GM11168 (cell line): ENCODE results near the gene DAW1.

Experiments used
- in situ Hi-C: fragments of 300-500 bp; cut with MboI; formaldehyde crosslinking; loops from one replicate; pipeline ENCODE4 v1.12.0; 2022; ENCODE audit warnings: low sequenced_read_pairs; ENCODE audit not compliant: unreplicated experiment

The DAW1 gene

DNA sequence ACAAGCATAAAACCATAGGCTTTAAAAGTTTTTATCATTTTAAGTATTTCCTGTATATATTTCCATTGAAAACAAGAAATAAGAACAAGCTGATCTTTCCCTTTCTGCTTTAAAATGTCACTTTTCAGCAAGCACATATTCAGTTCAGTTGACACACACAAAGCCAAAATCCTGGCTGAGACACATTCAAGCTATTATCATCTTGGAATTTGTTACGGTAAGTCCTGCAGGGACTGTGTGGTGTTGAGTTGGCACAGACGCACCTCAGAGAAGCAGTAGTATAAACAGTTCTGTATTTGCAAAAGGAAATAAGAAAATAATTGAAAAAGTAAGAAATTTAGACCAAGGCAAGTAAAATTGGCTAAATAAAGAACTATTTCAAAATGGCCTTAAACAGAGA is 10.4 kb upstream of the DAW1 start:
- in situ Hi-C loops, result no loop called here

GRCh38 chr2:227862227-227862740 is 9.1 kb upstream of the DAW1 start:
- in situ Hi-C loops, result no loop called here

DNA sequence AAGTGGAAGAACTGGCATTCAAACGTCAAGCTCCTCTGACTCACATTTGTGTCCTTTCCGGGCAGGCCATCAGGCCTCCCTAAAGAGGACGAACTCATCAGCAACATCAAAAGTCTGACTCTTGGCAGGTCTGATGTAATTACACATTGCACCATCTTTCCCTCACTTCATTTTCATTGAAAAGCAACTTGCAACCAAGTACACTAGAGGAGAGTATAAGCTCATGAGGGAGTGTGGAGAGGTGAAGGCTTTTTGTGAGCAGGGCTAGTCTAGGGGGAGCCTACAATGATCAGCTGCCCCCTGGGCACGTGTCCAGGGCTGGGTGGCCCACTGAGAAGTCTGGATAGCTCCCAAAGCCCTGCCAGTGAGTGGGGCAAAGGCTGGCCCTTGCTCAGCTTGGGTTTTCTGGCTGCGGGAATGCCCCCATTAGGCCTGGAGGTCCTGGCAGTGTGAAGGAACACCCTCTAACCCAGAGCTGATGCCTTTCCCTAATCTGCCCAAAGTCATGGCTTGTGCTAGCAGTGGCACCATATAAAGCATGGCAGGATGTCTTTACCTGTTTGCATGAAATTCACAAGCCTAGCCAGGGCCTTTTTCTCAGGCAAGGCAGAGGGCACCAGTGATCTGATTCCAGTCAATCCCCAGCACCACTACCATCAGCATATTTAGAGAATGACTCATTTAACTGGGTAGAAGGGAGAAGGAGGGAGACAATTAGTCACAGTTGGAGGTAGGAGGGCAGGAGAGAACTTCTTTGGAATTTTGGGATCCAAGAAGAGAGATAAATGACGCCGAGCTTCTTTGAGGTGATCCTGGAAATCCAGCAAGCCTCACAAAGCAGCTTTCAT is 8.5 kb upstream of the DAW1 start:
- in situ Hi-C loops, result no loop called here

- in situ Hi-C loops, result no loop called here
Measured at GRCh38 chr2:227864161-227864756, 7.2 kb upstream of the DAW1 start.

DNA sequence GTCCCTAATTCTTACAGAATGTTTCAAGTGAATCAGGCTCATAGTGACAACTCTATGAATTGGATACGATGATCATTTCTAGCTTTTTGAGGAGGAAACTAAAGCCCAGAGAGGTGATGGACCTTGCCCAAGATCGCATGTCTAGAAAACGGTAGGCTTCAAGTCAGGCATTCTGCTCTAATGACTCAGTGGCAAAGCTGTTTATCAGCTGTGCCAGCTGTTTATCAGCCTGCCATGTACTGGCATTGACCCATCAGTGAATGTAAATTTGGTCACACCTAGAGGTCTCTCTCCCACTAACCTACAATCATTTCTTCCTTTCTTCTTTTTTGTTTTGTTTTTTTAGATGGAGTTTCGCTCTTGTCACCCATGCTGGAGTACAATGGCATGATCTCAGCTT is 6.1 kb upstream of the DAW1 start:
- in situ Hi-C loops, result loop anchor here (5.0 kb wide), 1 partner anchor 203 kb away; no protein-coding TSS in a partner anchor

GRCh38 chr2:227867386-227867785 is 4.0 kb upstream of the DAW1 start:
- in situ Hi-C loops, result loop anchor here (5.0 kb wide), 1 partner anchor 205 kb away; no protein-coding TSS in a partner anchor

DNA sequence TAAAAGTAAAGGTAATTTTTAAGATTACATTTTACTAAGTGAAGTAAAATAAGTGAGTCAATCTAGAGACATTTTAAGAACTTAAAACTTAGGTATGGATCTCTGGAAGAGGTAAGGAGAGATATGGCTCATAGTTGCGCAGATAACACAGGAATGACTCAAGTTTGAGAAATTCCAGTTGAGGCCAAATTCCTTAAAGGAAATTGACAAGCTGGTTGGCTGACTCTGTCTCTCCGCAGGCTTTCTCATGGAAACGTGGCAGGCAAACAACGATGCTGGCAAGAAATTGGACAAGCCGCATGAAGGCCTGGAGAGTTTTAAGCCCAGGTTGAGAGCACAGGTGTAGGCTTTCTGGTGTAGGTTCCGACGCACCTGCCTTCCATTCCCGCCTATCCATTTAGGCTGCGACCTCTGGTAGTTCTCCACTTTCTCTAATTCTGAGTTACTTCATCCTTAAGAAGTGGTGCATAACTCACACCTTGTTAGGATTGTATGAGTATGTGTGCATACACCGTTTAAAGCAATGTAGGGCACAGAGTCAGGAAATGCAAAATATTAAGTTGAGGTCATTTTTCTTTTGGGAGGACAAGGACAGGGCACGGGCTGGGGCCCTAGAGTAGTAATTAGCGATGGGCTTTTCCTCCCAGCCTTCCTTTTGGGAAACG is 589 bp upstream of the DAW1 start:
- in situ Hi-C loops, result no loop called here

- in situ Hi-C loops, result no loop called here
Measured at GRCh38 chr2:227872676-227873075, 1.2 kb downstream of the DAW1 start.

GRCh38 chr2:227876300-227876801 is 4.9 kb downstream of the DAW1 start:
- in situ Hi-C loops, result no loop called here

DNA sequence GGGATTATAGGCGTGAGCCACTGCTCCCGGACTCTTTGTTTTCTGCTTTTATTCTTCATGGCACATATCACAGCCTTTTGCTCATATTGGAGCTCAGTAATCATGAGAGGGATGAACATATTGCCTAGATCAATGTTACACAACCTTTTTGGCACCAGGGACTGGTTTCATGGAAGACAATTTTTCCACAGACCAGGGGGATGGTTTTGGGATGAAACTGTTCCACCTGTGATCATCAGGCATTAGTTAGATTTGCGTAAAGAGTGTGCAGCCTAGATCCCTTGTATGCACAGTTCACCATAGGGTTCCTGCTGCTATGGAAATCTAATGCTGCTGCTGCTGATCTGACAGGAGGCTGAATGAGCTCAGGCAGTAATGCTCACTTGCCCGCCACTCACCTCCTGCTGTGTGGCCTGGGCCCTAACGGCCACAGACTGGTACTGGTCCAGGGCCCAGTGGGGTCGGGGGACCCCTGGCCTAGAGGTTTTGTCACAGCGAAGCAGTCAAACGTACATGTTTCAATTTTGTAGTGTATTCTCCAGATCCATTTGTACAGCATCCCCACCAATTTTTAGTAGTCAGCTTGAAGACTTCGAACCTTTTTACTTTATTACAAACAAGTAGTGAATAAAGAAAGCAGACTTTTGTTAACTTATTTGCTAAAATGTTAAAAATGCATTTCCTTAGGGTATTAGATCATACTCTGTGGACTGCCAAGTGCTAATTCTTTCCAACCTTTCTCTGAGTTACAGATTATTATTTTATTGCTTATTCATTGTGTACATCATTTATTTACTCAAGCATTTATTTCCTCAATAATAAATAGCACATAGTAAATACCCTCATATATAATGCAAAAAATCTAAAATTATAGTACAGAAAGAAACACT is 6.2 kb downstream of the DAW1 start:
- in situ Hi-C loops, result no loop called here

- in situ Hi-C loops, result no loop called here
Measured at GRCh38 chr2:227880460-227880859, 9.0 kb downstream of the DAW1 start.

DNA sequence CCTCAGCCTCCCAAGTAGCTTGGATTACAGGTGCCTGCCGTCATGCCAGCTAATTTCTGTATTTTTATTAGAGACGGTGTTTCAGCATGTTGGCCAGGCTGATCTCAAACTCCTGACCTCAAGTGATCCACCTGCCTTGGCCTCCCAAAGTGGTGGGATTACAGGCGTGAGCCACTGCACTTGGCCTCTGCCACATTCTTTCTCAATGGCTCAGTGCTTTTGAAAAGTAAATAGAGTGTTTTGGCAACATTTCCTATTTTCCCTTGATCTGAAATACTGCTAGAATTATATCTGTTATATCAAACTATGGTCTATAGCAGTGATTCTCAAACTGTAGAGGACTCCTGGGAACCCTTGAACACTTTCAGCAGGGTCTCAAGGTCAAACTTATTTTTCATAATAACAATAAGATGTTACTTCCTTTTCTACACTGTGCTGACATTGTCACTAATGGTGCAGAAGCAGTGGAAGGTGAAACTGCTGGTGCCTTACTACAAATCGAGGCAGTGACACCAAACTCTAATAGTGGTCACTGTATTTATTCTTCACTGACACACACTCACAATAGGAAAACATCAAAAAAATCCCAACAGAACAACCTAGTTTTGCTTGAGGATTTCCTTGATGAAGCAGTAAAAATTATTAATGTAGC is 10.6 kb downstream of the DAW1 start:
- in situ Hi-C loops, result no loop called here

- in situ Hi-C loops, result no loop called here
Measured at GRCh38 chr2:227884511-227884947, 13.1 kb downstream of the DAW1 start.

DNA sequence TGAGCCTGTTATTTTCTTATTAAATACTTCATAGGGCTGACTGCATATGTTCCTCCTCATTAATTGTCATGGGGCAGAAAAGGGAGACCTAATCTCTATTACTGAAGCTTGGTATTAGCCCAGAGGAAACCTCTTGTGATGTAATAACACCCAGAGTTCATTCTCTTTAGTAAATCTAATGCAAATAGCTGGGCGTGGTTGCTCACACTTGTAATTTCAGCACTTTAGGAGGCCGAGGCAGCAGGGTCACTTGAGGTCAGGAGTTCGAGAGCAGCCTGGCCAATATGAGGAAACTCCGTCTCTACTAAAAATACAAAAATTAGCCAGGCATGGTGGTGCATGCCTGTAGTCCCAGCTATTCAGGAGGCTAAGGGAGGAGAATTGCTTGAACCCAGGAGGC is 14.7 kb downstream of the DAW1 start:
- in situ Hi-C loops, result no loop called here

- in situ Hi-C loops, result no loop called here
Measured at GRCh38 chr2:227888289-227888688, 16.9 kb downstream of the DAW1 start.

DNA sequence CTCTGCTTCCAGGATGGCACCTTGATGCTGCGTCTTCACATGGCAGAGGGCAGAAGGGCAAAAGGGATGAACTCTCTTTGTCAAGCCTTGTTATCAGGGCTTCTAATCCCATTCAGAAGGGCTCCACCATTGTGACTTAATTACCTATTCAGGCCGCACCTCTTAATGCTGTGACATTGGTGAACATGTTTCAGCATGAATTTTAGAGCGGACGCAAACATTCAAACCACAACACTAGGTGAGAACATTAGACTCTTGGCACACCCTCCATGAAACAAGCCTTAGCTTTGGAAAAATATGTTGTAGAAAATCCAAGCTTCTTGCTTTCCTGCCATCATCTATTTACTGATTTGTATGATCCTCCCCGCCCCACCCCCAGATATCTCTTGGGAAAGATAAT is 17.9 kb downstream of the DAW1 start:
- in situ Hi-C loops, result no loop called here

DNA sequence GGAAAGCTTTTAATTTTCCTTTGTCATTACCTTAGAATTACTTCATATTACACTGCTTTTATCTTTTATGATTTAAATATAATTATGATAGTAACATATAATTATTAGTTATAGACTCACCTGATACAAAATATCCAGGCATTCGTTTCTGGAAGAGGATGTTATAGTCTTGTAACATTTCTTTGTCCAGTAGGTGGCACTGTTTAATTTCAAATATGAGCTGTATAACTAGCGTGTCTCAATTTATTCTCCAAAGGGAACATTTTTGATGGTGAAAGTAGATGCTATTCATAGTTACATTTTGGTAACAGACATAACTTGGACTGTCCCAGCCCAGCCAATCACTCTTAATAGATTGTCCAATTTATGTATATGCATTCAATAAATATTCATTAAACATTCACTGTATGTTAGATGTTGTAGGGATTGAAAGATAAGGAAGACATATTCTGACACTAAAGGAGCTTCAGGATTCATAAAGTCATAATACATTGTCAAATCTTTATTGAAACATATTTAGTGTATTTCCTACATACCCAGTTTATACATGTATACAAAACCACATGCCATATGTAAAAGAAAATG is 19.2 kb downstream of the DAW1 start:
- in situ Hi-C loops, result no loop called here

DNA sequence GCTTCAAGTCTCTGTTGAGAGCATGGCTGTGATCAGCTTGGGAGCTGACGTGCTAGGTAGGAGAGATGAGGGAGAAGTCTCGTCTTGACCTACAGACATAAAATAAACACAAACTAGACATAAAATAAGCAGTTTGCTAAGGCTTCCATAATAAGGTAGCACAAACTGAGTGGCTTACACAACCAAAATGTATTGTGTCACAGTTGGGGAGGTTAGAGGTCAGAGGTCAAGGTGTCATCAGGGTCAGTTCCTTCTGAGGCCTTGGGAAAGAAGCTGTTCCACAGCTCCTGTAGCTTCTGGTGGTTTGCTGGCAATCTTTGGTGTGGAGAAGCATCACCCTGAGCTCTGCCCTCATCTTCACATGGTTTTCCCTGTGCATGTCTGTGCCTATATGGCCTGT is 20.2 kb downstream of the DAW1 start:
- in situ Hi-C loops, result no loop called here

DNA sequence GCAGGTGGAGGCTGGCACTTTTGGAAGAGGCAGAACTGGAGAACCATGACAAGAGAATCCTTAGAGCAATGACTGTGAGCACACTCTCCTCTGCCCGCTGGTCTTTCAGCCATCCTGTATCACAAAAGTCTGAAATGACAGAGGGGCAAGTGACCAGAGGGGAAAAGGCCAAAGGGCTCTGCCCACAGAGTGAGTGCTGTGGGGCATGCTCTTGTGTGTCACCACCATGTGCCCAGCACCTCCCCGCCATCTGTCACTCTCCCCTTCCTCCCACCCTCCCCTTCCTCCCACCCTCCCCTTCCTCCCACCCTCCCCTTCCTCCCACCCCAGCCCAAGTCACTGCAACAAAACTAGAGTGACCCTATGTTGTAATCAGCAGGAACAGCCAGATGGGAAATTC is 31.9 kb downstream of the DAW1 start:
- in situ Hi-C loops, result no loop called here
